DMS153 treated with DMSO at 0.1 percent for 48 hours (cell line): Measurements from ENCODE around the gene CT45A2.
"Not testable (repeated sequence)": the region's sequence is repeated elsewhere in the genome, so short reads cannot be mapped to it uniquely, and the experiment has no call there.

Experiments
- DNase-seq: peaks from one replicate; lab custom pipeline; 2025; ENCODE audit not compliant: unreplicated experiment; lab: John Stamatoyannopoulos, UW

CT45A2 gene, protein sequence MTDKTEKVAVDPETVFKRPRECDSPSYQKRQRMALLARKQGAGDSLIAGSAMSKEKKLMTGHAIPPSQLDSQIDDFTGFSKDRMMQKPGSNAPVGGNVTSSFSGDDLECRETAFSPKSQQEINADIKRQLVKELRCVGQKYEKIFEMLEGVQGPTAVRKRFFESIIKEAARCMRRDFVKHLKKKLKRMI

DNA sequence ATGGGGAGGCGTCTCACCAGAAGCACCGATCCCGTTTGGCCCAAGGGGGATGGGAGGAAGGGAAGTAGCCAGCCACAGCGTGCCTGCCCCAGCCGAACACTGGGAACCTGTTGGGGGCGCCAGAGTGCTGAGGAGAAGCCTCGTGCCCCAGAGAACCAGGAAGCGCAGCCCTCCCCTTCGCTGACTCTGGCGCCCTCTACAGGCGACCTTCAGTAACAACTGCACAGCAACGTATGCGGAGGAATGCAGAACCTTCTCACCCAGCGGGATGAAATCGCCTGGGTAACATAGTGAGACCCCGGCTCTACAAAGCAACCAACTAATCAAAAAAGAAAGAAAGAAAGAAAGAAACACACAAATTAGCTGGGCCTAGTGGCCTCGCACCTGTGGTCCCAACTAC is at the start of gene CT45A2:
CT45A2 (minus strand) TSS at position 101 of the 400 bp plus-strand sequence. CDS start 3,747 bp downstream, outside the sequence.
- DNase-seq, result not testable (repeated sequence)

DNA sequence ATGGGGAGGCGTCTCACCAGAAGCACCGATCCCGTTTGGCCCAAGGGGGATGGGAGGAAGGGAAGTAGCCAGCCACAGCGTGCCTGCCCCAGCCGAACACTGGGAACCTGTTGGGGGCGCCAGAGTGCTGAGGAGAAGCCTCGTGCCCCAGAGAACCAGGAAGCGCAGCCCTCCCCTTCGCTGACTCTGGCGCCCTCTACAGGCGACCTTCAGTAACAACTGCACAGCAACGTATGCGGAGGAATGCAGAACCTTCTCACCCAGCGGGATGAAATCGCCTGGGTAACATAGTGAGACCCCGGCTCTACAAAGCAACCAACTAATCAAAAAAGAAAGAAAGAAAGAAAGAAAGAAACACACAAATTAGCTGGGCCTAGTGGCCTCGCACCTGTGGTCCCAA is 34.6 kb upstream of the CT45A2 start, which contains the start of gene CT45A8:
CT45A8 (minus strand) TSS at position 101 of the 400 bp plus-strand sequence. CDS start 3,755 bp downstream, outside the sequence.
- not testable (repeated sequence) for DNase-seq

DNA sequence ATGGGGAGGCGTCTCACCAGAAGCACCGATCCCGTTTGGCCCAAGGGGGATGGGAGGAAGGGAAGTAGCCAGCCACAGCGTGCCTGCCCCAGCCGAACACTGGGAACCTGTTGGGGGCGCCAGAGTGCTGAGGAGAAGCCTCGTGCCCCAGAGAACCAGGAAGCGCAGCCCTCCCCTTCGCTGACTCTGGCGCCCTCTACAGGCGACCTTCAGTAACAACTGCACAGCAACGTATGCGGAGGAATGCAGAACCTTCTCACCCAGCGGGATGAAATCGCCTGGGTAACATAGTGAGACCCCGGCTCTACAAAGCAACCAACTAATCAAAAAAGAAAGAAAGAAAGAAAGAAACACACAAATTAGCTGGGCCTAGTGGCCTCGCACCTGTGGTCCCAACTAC is 17.4 kb upstream of the CT45A2 start, which contains the start of gene CT45A7:
CT45A7 (minus strand) TSS at position 101 of the 400 bp plus-strand sequence. CDS start 3,747 bp downstream, outside the sequence.
- not testable (repeated sequence) for DNase-seq

DNA sequence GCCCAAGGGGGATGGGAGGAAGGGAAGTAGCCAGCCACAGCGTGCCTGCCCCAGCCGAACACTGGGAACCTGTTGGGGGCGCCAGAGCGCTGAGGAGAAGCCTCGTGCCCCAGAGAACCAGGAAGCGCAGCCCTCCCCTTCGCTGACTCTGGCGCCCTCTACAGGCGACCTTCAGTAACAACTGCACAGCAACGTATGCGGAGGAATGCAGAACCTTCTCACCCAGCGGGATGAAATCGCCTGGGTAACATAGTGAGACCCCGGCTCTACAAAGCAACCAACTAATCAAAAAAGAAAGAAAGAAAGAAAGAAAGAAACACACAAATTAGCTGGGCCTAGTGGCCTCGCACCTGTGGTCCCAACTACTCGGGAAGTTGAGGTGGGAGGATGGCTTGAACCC is 17.1 kb downstream of the CT45A2 start, which contains the start of gene CT45A6:
CT45A6 (minus strand) TSS at position 101 of the 400 bp plus-strand sequence. CDS start 3,794 bp downstream, outside the sequence.
- DNase-seq, result not testable (repeated sequence)

DNA sequence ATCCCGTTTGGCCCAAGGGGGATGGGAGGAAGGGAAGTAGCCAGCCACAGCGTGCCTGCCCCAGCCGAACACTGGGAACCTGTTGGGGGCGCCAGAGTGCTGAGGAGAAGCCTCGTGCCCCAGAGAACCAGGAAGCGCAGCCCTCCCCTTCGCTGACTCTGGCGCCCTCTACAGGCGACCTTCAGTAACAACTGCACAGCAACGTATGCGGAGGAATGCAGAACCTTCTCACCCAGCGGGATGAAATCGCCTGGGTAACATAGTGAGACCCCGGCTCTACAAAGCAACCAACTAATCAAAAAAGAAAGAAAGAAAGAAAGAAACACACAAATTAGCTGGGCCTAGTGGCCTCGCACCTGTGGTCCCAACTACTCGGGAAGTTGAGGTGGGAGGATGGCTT is 34.4 kb downstream of the CT45A2 start, which contains the start of gene CT45A5:
CT45A5 (minus strand) TSS at position 101 of the 400 bp plus-strand sequence. CDS start 3,774 bp downstream, outside the sequence.
- DNase-seq, result not testable (repeated sequence)

DNA sequence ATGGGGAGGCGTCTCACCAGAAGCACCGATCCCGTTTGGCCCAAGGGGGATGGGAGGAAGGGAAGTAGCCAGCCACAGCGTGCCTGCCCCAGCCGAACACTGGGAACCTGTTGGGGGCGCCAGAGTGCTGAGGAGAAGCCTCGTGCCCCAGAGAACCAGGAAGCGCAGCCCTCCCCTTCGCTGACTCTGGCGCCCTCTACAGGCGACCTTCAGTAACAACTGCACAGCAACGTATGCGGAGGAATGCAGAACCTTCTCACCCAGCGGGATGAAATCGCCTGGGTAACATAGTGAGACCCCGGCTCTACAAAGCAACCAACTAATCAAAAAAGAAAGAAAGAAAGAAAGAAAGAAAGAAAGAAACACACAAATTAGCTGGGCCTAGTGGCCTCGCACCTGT is 51.7 kb downstream of the CT45A2 start, which contains the start of gene CT45A3:
CT45A3 (minus strand) TSS at position 101 of the 400 bp plus-strand sequence. CDS start 3,747 bp downstream, outside the sequence.
- not testable (repeated sequence) for DNase-seq
